Astrocyte (in vitro differentiated cells and primary cell): ENCODE measurements around the gene MUC3A. TPM values are rescaled to one million over a fixed set of nuclear protein-coding genes. Genes with fewer than 3 reads are reported as not detected.
"Not testable (repeated sequence)": the region's sequence is repeated elsewhere in the genome, so short reads cannot be mapped to it uniquely, and the experiment has no call there.

ENCODE experiments used
- DNase-seq: peaks from one replicate; pipeline ENCODE4 v3.0.0-alpha.2; 2010; ENCODE audit warnings: low read depth
- FAIRE-seq: peaks from 2 replicates; lab custom pipeline; 2011; peaks lifted over from hg19 to GRCh38; lab: Jason Lieb, UNC
- H2AFZ ChIP-seq: 2 replicates; pipeline ENCODE4 v1.6.0; 2012; ENCODE audit warnings: low read depth, low read length, inconsistent platforms
- H3K27ac ChIP-seq: 2 replicates; pipeline ENCODE4 v1.5.1; 2011; ENCODE audit warnings: low read depth, low read length, inconsistent platforms
- H3K27me3 ChIP-seq: 2 replicates; pipeline ENCODE4 v1.6.0; 2011; ENCODE audit warnings: low read length, inconsistent platforms; ENCODE audit not compliant: insufficient read depth
- H3K36me3 ChIP-seq: 2 replicates; pipeline ENCODE4 v1.5.1; 2011; ENCODE audit warnings: low read length, inconsistent platforms; ENCODE audit not compliant: insufficient read depth
- H3K4me1 ChIP-seq: 2 replicates; pipeline ENCODE4 v1.5.1; 2011; ENCODE audit warnings: low read length, inconsistent platforms; ENCODE audit not compliant: insufficient read depth
- H3K4me2 ChIP-seq: 2 replicates; pipeline ENCODE4 v1.6.0; 2012; ENCODE audit warnings: low read length, inconsistent platforms
- H3K4me3 ChIP-seq: 2 replicates; pipeline ENCODE4 v1.5.1; 2011; ENCODE audit warnings: low read depth, mild to moderate bottlenecking, low read length, inconsistent platforms; ENCODE audit not compliant: insufficient read depth
- H3K79me2 ChIP-seq: 2 replicates; pipeline ENCODE4 v1.6.0; 2012; ENCODE audit warnings: mild to moderate bottlenecking, low read length, inconsistent platforms; ENCODE audit not compliant: insufficient read depth
- H3K9ac ChIP-seq: 2 replicates; pipeline ENCODE4 v1.6.0; 2012; ENCODE audit warnings: mild to moderate bottlenecking, low read length, inconsistent platforms
- H3K9me3 ChIP-seq: 2 replicates; pipeline ENCODE4 v1.5.1; 2012; ENCODE audit warnings: low read depth, mild to moderate bottlenecking, low read length, inconsistent platforms; ENCODE audit not compliant: insufficient read depth
- H4K20me1 ChIP-seq: 2 replicates; pipeline ENCODE4 v1.6.0; 2012; ENCODE audit warnings: low read length, inconsistent platforms; ENCODE audit not compliant: insufficient read depth
- H3K27ac Mint-ChIP-seq: one replicate; pipeline ENCODE4 v1.8.0; 2021; ENCODE audit warnings: mild to moderate bottlenecking, mixed read lengths; ENCODE audit not compliant: unreplicated experiment
- H3K27me3 Mint-ChIP-seq: one replicate; pipeline ENCODE4 v1.8.0; 2021; ENCODE audit warnings: low read depth, mixed read lengths; ENCODE audit not compliant: unreplicated experiment
- H3K36me3 Mint-ChIP-seq: one replicate; pipeline ENCODE4 v1.8.0; 2021; ENCODE audit warnings: low read depth, mixed read lengths; ENCODE audit not compliant: unreplicated experiment
- H3K4me1 Mint-ChIP-seq: one replicate; pipeline ENCODE4 v1.8.0; 2021; ENCODE audit warnings: low read depth, mixed read lengths; ENCODE audit not compliant: unreplicated experiment
- H3K4me3 Mint-ChIP-seq: one replicate; pipeline ENCODE4 v1.8.0; 2021; ENCODE audit warnings: mild to moderate bottlenecking, moderate library complexity, mixed read lengths; ENCODE audit not compliant: unreplicated experiment
- H3K9me3 Mint-ChIP-seq: one replicate; pipeline ENCODE4 v1.8.0; 2021; ENCODE audit warnings: mild to moderate bottlenecking, mixed read lengths; ENCODE audit not compliant: unreplicated experiment
- CTCF ChIP-seq: IDR thresholded peaks from 2 replicates; pipeline ENCODE4 v1.5.1; 2011; ENCODE audit warnings: low read depth, mild to moderate bottlenecking, inconsistent platforms, low read length, moderate library complexity; ENCODE audit not compliant: insufficient read depth
- EZH2 ChIP-seq: IDR thresholded peaks from 2 replicates; pipeline ENCODE4 v1.6.1; 2012; ENCODE audit warnings: mild to moderate bottlenecking, low read length, inconsistent platforms; ENCODE audit not compliant: insufficient read depth
- total RNA-seq: library from RNA; stranded (reverse); gene quantifications from 2 replicates; pipeline ENCODE4 v1.2.1, GENCODE V29; 2021

Gene MUC3A
- total RNA-seq, 1 donor from 2014 or later: 0.61 TPM

GRCh38 chr7:100901921-100902332 lies 47.4 kb upstream of the MUC3A start:
- H4K20me1 ChIP-seq: no peaks in the 10 kb centered on the region
- Mint-ChIP-seq H3K27me3 (peaks cover 19% of the 10 kb centered on the region), H3K9me3 (peaks cover 2% of the 10 kb centered on the region), H3K4me3 (no peak overlapping the region), H3K4me1 (no peaks in the 10 kb centered on the region), H3K27ac (no peak overlapping the region), H3K36me3 (no peaks in the 10 kb centered on the region)
- H3K4me3 ChIP-seq: no peak overlapping the region
- H3K9ac ChIP-seq: no peak overlapping the region
- H3K79me2 ChIP-seq: no peaks in the 10 kb centered on the region
- H2AFZ ChIP-seq: no peak overlapping the region
- FAIRE-seq (no peak), DNase-seq (no peak)
- TF ChIP-seq CTCF (no peak), EZH2 (no peak)
- no peak overlapping the region for H3K27ac ChIP-seq
- no peak overlapping the region for H3K4me2 ChIP-seq
- H3K4me1 ChIP-seq: peaks cover 3% of the 10 kb centered on the region
- no peaks in the 10 kb centered on the region for H3K36me3 ChIP-seq
- no peaks in the 10 kb centered on the region for H3K9me3 ChIP-seq
- no peaks in the 10 kb centered on the region for H3K27me3 ChIP-seq

GRCh38 chr7:100902638-100903037 lies 46.7 kb upstream of the MUC3A start:
- Histone ChIP-seq H3K4me1 (no peaks in the 10 kb centered on the region), H3K4me3 (no peak overlapping the region), H3K27me3 (no peaks in the 10 kb centered on the region), H3K9me3 (no peaks in the 10 kb centered on the region), H4K20me1 (no peaks in the 10 kb centered on the region), H3K79me2 (no peaks in the 10 kb centered on the region), H3K9ac (no peak overlapping the region), H3K36me3 (no peaks in the 10 kb centered on the region), H2AFZ (no peak overlapping the region), H3K4me2 (no peak overlapping the region), H3K27ac (no peak overlapping the region)
- Mint-ChIP-seq H3K27ac (no peak overlapping the region), H3K27me3 (peaks cover 15% of the 10 kb centered on the region), H3K4me1 (no peaks in the 10 kb centered on the region), H3K9me3 (peaks cover 2% of the 10 kb centered on the region), H3K4me3 (no peak overlapping the region), H3K36me3 (no peaks in the 10 kb centered on the region)
- TF ChIP-seq CTCF: no peak
- TF ChIP-seq EZH2: no peak
- FAIRE-seq: no peak
- no peak for DNase-seq

GRCh38 chr7:100908512-100908911 lies 40.8 kb upstream of the MUC3A start:
- peaks cover 3% of the 10 kb centered on the region for H3K27me3 Mint-ChIP-seq
- no peak for TF ChIP-seq EZH2
- no peak for TF ChIP-seq CTCF
- Histone ChIP-seq H3K9me3 (no peaks in the 10 kb centered on the region), H3K36me3 (no peaks in the 10 kb centered on the region), H3K4me2 (no peak overlapping the region), H3K27me3 (no peaks in the 10 kb centered on the region), H3K79me2 (no peaks in the 10 kb centered on the region), H3K9ac (no peak overlapping the region), H3K4me3 (no peak overlapping the region), H3K27ac (no peak overlapping the region), H3K4me1 (no peaks in the 10 kb centered on the region), H2AFZ (no peak overlapping the region), H4K20me1 (no peaks in the 10 kb centered on the region)
- H3K4me3 Mint-ChIP-seq: no peak overlapping the region
- FAIRE-seq (no peak), DNase-seq (no peak)
- H3K36me3 Mint-ChIP-seq: no peaks in the 10 kb centered on the region
- H3K4me1 Mint-ChIP-seq: no peaks in the 10 kb centered on the region
- H3K27ac Mint-ChIP-seq: no peak overlapping the region
- peaks cover 6% of the 10 kb centered on the region for H3K9me3 Mint-ChIP-seq

DNA sequence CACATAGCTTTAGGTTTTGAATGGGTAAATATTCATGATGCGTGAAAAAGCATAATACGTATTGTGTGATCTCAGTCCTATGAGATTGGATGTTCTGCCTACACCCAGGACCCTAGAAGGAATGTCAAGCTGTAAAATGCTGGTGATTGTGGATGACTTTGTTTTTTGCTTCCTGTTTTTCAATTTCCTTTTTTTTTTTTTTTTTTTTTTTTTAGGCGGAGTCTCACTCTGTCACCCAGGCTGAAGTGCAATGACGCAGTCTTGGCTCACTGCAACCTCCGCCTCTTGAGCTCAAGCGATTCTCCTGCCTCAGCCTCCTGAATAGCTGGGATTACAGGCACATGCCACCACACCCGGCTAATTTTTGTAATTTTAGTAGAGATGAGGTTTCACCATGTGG lies 38.9 kb upstream of the MUC3A start:
- not testable (repeated sequence) for DNase-seq, H3K4me3 ChIP-seq, H3K27ac ChIP-seq, H3K27me3 Mint-ChIP-seq, H3K4me2 ChIP-seq, H3K9ac ChIP-seq, H3K9me3 Mint-ChIP-seq, H3K4me1 ChIP-seq, H3K36me3 Mint-ChIP-seq, H2AFZ ChIP-seq, H3K4me3 Mint-ChIP-seq, H3K9me3 ChIP-seq, H3K4me1 Mint-ChIP-seq, FAIRE-seq, H3K27ac Mint-ChIP-seq, H3K36me3 ChIP-seq, H4K20me1 ChIP-seq, H3K27me3 ChIP-seq, H3K79me2 ChIP-seq
